Tibial artery (tissue), 4 donors: ENCODE measurements around the gene CAPN12.

ENCODE experiments used
- DNase-seq, 2 donors: peaks; one replicate each; pipeline ENCODE4 v3.0.0-alpha.2; 2019
- H3K27ac ChIP-seq, 2 donors: fragments of 200-600 bp; sonication (generic) in 1 of 2; 1 replicate in 1 of 2; 2 replicates in 1 of 2; pipeline ENCODE4 v1.5.1; 2018 to 2019; ENCODE audit warnings: mild to moderate bottlenecking in 1 of 2
- H3K27me3 ChIP-seq, 2 donors: fragments of 200-600 bp; sonication (generic) in 1 of 2; one replicate each; pipeline versions ENCODE4 v1.5.1 to v1.6.0; 2016 to 2019
- H3K36me3 ChIP-seq, 3 donors: fragments of 200-600 bp; sonication (generic) in 2 of 3; one replicate each; pipeline ENCODE4 v1.5.1; 2016 to 2019; ENCODE audit warnings: mild to moderate bottlenecking in 2 of 3
- H3K4me1 ChIP-seq, 4 donors: fragments of 200-600 bp; sonication (generic) in 2 of 4; 1 replicate in 3 of 4; 2 replicates in 1 of 4; pipeline ENCODE4 v1.5.1; 2016 to 2019
- H3K4me3 ChIP-seq, 2 donors: fragments of 200-600 bp; sonication (generic) in 1 of 2; 1 replicate in 1 of 2; 2 replicates in 1 of 2; pipeline ENCODE4 v1.5.1; 2018 to 2019; ENCODE audit warnings: mild to moderate bottlenecking in 2 of 2
- H3K9me3 ChIP-seq, 3 donors: fragments of 200-600 bp; sonication (generic) in 1 of 3; one replicate each; pipeline ENCODE4 v1.5.1; 2016 to 2019
- intact Hi-C: fragments of 100-400 bp; cut with DNase I; formaldehyde crosslinking; loops from one replicate; pipeline ENCODE4 v1.15.0; 2023; ENCODE audit warnings: low total_unique reads
- TF ChIP-seq, protein P1 (sequence below), 2 experiments: fragments of 200-600 bp in 1 of 2; fragments of 450-650 bp in 1 of 2; IDR thresholded peaks; one replicate each; pipeline ENCODE4 v1.5.1; 2017 to 2019; ENCODE audit warnings: antibody characterized with exemption in 2 of 2, mild to moderate bottlenecking in 1 of 2, moderate library complexity in 1 of 2

The CAPN12 gene

GRCh38 chr19:38682872-38683392 is 61.3 kb downstream of the CAPN12 start:
- H3K27ac ChIP-seq, result peak overlapping the region; percentile 90 to 94
- H3K9me3 ChIP-seq, result no peaks in the 10 kb centered on the region
- no peak overlapping the region for H3K4me3 ChIP-seq
- H3K27me3 ChIP-seq, result no peaks in the 10 kb centered on the region
- TF ChIP-seq, protein P1, sequence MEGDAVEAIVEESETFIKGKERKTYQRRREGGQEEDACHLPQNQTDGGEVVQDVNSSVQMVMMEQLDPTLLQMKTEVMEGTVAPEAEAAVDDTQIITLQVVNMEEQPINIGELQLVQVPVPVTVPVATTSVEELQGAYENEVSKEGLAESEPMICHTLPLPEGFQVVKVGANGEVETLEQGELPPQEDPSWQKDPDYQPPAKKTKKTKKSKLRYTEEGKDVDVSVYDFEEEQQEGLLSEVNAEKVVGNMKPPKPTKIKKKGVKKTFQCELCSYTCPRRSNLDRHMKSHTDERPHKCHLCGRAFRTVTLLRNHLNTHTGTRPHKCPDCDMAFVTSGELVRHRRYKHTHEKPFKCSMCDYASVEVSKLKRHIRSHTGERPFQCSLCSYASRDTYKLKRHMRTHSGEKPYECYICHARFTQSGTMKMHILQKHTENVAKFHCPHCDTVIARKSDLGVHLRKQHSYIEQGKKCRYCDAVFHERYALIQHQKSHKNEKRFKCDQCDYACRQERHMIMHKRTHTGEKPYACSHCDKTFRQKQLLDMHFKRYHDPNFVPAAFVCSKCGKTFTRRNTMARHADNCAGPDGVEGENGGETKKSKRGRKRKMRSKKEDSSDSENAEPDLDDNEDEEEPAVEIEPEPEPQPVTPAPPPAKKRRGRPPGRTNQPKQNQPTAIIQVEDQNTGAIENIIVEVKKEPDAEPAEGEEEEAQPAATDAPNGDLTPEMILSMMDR (IDR thresholded peaks at IDR 0.05), result no peak
- H3K36me3 ChIP-seq, result peaks cover 0 to 6% (median 0%) of the 10 kb centered on the region in 3 donors
- intact Hi-C loops, result no loop called here
- peaks cover 7 to 100% (median 89%) of the 10 kb centered on the region in 4 donors for H3K4me1 ChIP-seq
- DNase-seq, result no peak

DNA sequence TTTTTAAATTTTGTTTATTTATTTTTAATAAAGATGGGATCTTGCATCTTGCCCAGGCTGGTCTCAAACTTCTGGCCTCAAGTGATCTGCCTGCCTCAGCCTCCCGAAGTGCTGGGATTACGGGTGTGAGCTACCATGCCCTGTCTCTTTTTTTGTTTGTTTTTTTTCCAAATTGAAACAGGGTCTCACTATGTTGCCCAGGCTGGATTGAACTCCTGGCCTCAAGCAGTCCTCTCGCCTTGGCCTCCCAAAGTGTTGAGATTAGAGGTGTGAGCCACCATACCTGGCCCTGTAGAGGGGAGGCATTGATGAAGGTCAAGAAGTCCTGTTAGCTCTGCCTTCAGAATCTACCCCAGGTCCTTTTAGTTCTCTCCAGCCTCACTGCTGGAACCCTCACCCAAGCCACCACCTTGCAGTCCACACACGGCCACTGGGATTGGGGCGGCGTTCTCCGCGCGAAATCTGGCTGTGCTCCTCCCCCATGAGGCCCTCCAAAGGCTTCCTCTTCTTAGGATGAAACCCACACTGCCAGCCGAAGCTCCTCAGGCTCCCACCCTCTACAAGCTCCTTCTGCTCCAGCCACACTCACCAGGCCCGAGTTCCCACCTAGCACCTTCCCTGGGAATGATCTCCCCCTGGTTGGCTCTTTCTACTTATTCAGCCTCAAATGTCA is 61.9 kb downstream of the CAPN12 start:
- TF ChIP-seq, protein P1 (IDR thresholded peaks at IDR 0.05), result no peak
- DNase-seq, result no peak
- H3K9me3 ChIP-seq, result no peaks in the 10 kb centered on the region
- H3K36me3 ChIP-seq, result peaks cover 0 to 6% (median 3%) of the 10 kb centered on the region in 3 donors
- no peak overlapping the region for H3K4me3 ChIP-seq
- peaks cover 7 to 100% (median 93%) of the 10 kb centered on the region in 4 donors for H3K4me1 ChIP-seq
- peak overlapping the region; percentile 90 to 94 for H3K27ac ChIP-seq
- H3K27me3 ChIP-seq, result no peaks in the 10 kb centered on the region
- intact Hi-C loops, result no loop called here
